Calu3 (cell line): ENCODE measurements around the gene MAG. TPM values are rescaled to one million over a fixed set of nuclear protein-coding genes. Genes with fewer than 3 reads are reported as not detected.
"Not testable (repeated sequence)": the region's sequence is repeated elsewhere in the genome, so short reads cannot be mapped to it uniquely, and the experiment has no call there.

ENCODE experiments used
- BruUV-seq: library from RNA; stranded (reverse); fragments of 400-500 nt; replicated peaks from 2 replicates; lab custom pipeline; 2021; lab: Mats Ljungman, UMichigan
- CTCF ChIA-PET: fragments of 300-600 bp; sonication (Branson Sonifier 250); formaldehyde crosslinking; loops from one replicate; lab custom pipeline; 2022; ENCODE audit warnings: antibody characterized with exemption; lab: Charles Lee
- DNase-seq: peaks from one replicate; pipeline ENCODE4 v3.0.0; 2022
- H3K27ac Mint-ChIP-seq: one replicate; pipeline ENCODE4 v1.8.0; 2022; ENCODE audit warnings: mixed read lengths; ENCODE audit not compliant: unreplicated experiment
- H3K27me3 Mint-ChIP-seq: one replicate; pipeline ENCODE4 v1.8.0; 2022; ENCODE audit warnings: mixed read lengths; ENCODE audit not compliant: unreplicated experiment
- H3K36me3 Mint-ChIP-seq: one replicate; pipeline ENCODE4 v1.8.0; 2022; ENCODE audit warnings: mild to moderate bottlenecking, moderate library complexity, mixed read lengths; ENCODE audit not compliant: insufficient read depth, unreplicated experiment
- H3K4me1 Mint-ChIP-seq: one replicate; pipeline ENCODE4 v1.8.0; 2022; ENCODE audit warnings: mild to moderate bottlenecking, low read depth, mixed read lengths; ENCODE audit not compliant: unreplicated experiment
- H3K4me3 Mint-ChIP-seq: one replicate; pipeline ENCODE4 v1.8.0; 2022; ENCODE audit warnings: mild to moderate bottlenecking, low read depth, moderate library complexity, mixed read lengths; ENCODE audit not compliant: unreplicated experiment
- H3K9me3 Mint-ChIP-seq: one replicate; pipeline ENCODE4 v1.8.0; 2022; ENCODE audit warnings: low read depth, mixed read lengths; ENCODE audit not compliant: unreplicated experiment
- CTCF ChIP-seq: fragments of 200-600 bp; IDR thresholded peaks from one replicate; pipeline ENCODE4 v1.8.0; 2022; ENCODE audit warnings: antibody characterized with exemption; ENCODE audit not compliant: unreplicated experiment
- intact Hi-C: fragments of 100-400 bp; cut with micrococcal nuclease; formaldehyde crosslinking; loops from one replicate; pipeline ENCODE4 v1.10.0; 2022; ENCODE audit not compliant: unreplicated experiment
- total RNA-seq: library from RNA; stranded (reverse); gene quantifications from 2 replicates; pipeline ENCODE4 v1.2.3, GENCODE V29; 2022

The MAG gene
- total RNA-seq, 1 experiment from 2014 or later, result not detected

DNA sequence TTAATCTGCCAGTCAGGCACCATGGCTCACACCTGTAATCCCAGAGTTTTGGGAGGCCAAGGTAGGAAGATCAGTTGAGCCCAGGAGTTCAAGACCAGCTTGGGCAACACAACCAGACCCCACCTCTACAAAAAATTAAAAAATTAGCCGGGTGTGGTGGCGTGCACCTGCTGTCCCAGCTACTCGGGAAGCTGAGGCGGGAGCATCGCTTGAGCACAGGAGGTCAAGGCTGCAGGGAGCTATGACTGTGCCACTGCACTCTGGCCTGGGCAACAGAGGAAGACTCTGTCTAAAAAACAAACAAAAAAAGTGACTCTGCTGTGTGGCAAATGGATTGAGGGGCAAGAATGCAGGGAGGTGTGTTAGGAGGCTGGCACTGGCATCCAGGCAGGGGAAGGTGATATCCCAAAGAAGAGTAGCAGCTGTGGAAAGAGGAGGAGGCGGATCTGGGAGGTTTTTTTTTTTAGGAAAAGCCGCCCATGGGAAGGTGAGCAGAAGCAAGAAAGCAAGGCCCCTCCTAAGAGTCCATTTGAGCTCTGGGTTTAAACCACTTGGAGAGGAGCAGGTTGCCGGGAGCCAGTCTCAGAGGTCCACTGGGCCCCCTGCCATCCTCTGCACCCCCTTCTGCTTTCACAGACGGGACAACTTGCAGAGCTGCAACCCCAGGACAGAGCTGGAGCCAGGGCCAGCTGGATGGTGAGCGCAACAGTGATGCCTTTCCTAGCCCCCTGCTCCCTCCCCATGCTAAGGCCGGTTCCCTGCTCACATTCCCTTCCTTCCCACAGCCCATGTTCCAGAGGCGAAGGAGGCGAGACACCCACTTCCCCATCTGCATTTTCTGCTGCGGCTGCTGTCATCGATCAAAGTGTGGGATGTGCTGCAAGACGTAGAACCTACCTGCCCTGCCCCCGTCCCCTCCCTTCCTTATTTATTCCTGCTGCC, 7.5 kb upstream of the MAG start:
- CTCF ChIA-PET, result interaction anchor here (0.6 to 0.8 kb wide), 2 partner anchors 12 to 41 kb away, joined by 4 to 5 read pairs; no protein-coding TSS in a partner anchor

GRCh38 chr19:35285095-35285449, 6.9 kb upstream of the MAG start:
- intact Hi-C loops, result no loop called here
- Mint-ChIP-seq H3K9me3 (no peaks in the 10 kb centered on the region), H3K4me3 (no peak overlapping the region), H3K4me1 (no peaks in the 10 kb centered on the region), H3K36me3 (peaks cover 6% of the 10 kb centered on the region), H3K27me3 (peaks cover 32% of the 10 kb centered on the region), H3K27ac (no peak overlapping the region)
- BruUV-seq, result no TSS peak
- TF ChIP-seq CTCF, result no peak
- CTCF ChIA-PET, result interaction anchor here (0.6 to 0.8 kb wide), 2 partner anchors 10 to 12 kb away, joined by 3 to 5 read pairs; no protein-coding TSS in a partner anchor
- no peak for DNase-seq

More for the DNA sequence above, 7.5 kb upstream of the MAG start:
- Mint-ChIP-seq H3K27me3 (peaks cover 32% of the 10 kb centered on the region), H3K9me3 (no peaks in the 10 kb centered on the region), H3K4me1 (no peaks in the 10 kb centered on the region), H3K27ac (no peak overlapping the region), H3K4me3 (no peak overlapping the region), H3K36me3 (peaks cover 11% of the 10 kb centered on the region)
- DNase-seq, result no peak
- intact Hi-C loops, result no loop called here
- TF ChIP-seq CTCF, result no peak
- no TSS peak for BruUV-seq

- H3K36me3 Mint-ChIP-seq, DNase-seq, H3K4me3 Mint-ChIP-seq, intact Hi-C loops, H3K9me3 Mint-ChIP-seq, BruUV-seq, H3K4me1 Mint-ChIP-seq, H3K27ac Mint-ChIP-seq: not testable (repeated sequence)
- CTCF ChIA-PET, result interaction anchor here (0.7 to 0.8 kb wide), 2 partner anchors 11 to 286 kb away, joined by 3 read pairs; no protein-coding TSS in a partner anchor
- peaks cover 35% of the 10 kb centered on the region for H3K27me3 Mint-ChIP-seq
Observed at GRCh38 chr19:35285465-35285864, 6.5 kb upstream of the MAG start.

DNA sequence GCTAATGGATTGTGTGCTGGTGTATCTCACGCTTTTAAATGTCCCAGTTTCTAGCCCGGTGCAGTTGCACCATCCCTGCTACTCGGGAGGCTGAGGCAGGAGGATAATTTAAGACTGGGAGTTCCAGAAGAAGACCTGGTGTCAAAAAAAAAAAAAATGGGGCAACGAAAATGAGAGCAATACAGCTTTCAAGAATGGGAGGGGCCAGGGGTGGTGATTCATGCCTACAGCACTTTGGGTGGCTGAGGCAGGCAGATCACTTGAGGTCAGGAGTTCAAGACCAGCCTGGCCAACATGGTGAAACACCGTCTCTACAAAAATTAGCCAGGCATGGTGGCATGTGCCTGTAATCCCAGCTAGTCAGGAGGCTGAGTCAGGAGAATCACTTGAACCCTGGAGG, 5.9 kb upstream of the MAG start:
- BruUV-seq, H3K4me1 Mint-ChIP-seq, H3K36me3 Mint-ChIP-seq, H3K4me3 Mint-ChIP-seq, H3K27ac Mint-ChIP-seq, H3K9me3 Mint-ChIP-seq, intact Hi-C loops, DNase-seq: not testable (repeated sequence)
- CTCF ChIA-PET, result interaction anchor here (0.7 kb wide), 1 partner anchor 287 kb away, joined by 3 read pairs; no protein-coding TSS in a partner anchor
- H3K27me3 Mint-ChIP-seq, result peaks cover 38% of the 10 kb centered on the region

- no TSS peak for BruUV-seq
- H3K36me3 Mint-ChIP-seq, result no peaks in the 10 kb centered on the region
- CTCF ChIA-PET, result no interaction called here
- no peak overlapping the region for H3K27ac Mint-ChIP-seq
- intact Hi-C loops, result no loop called here
- no peak for DNase-seq
- no peak overlapping the region for H3K4me3 Mint-ChIP-seq
- H3K4me1 Mint-ChIP-seq, result no peaks in the 10 kb centered on the region
- TF ChIP-seq CTCF, result no peak
- H3K9me3 Mint-ChIP-seq, result no peaks in the 10 kb centered on the region
- H3K27me3 Mint-ChIP-seq, result peaks cover 38% of the 10 kb centered on the region
Observed at GRCh38 chr19:35287713-35288112, 4.2 kb upstream of the MAG start.
